Measurements from ENCODE around the gene MED16. TPM values are rescaled to one million over a fixed set of nuclear protein-coding genes. Genes with fewer than 3 reads are reported as not detected.

The MED16 gene, protein sequence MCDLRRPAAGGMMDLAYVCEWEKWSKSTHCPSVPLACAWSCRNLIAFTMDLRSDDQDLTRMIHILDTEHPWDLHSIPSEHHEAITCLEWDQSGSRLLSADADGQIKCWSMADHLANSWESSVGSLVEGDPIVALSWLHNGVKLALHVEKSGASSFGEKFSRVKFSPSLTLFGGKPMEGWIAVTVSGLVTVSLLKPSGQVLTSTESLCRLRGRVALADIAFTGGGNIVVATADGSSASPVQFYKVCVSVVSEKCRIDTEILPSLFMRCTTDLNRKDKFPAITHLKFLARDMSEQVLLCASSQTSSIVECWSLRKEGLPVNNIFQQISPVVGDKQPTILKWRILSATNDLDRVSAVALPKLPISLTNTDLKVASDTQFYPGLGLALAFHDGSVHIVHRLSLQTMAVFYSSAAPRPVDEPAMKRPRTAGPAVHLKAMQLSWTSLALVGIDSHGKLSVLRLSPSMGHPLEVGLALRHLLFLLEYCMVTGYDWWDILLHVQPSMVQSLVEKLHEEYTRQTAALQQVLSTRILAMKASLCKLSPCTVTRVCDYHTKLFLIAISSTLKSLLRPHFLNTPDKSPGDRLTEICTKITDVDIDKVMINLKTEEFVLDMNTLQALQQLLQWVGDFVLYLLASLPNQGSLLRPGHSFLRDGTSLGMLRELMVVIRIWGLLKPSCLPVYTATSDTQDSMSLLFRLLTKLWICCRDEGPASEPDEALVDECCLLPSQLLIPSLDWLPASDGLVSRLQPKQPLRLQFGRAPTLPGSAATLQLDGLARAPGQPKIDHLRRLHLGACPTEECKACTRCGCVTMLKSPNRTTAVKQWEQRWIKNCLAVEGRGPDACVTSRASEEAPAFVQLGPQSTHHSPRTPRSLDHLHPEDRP
- total RNA-seq: 10 to 100 TPM; 22.4 to 23.0 TPM

DNA sequence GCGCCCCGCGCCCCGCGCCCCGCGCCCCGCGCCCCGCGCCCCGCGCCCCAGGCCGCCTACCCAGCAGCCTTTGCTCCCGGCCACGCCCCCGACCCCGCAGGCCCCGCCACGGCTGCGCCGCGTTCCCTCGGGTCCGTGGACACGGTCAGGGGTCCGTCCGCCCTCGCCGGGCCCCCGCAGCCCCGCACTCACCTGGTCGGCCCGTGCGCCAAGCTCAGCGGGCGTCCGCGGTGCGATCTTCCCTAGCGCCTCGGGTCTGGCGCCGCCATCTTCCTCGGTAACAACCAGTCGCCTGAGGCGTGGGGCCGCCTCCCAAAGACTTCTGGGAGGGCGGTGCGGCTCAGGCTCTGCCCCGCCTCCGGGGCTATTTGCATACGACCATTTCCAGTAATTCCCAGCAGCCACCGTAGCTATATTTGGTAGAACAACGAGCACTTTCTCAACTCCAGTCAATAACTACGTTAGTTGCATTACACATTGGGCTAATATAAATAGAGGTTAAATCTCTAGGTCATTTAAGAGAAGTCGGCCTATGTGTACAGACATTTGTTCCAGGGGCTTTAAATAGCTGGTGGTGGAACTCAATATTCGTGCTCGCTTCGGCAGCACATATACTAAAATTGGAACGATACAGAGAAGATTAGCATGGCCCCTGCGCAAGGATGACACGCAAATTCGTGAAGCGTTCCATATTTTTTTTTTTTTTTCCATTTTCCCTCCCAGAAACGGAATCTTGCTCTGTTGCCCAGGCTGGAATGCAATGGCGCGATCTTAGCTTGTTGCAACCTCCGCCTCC, at the start of gene MED16, which contains the start of gene RNU6-9:
Gene MED16, minus strand, starts transcription at position 294 of the 796 bp plus-strand sequence. CDS start 2,056 bp downstream, outside the sequence.
Gene RNU6-9, plus strand, starts transcription at position 591 of the 796 bp plus-strand sequence.

DNA sequence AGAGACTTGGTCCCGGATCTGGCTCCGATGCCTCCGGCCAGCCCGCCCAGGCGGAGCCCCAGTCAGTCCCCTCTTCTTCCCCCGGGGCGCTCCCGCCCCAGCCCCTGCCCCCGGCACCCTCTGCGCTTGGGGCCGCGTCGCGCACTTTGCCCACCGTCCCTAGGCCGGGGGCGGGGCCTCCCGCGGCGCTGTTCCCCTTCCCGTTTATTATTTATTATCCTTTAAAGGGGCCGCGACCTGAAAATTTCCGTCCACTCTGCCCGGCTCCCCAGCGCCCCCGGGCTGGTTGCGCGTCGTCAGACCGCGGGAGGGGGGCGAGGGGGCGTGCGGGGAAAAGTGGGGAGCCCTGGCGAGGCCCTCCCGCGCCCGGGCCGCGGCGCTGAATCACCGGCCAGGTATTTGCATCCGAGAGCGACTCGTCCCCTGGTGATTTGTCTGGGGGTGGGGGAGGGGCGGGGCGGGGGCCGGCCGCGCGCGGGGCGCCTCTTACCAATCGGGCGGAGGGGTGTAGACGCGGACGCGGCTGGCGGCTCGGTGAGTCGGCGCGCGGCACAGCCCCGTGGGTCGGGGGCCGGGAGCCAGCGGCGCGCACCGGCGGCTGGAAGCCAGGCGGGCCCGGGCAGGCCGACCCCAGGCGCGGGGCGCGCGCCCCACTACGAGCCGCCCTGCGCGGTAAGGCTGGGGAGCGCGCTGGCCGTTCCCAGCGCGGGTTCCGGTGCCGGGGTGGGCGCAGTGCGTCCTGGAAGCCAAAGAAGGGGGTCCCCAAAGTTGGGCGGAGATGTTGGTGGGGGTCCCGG, 32.7 kb upstream of the MED16 start, which contains the start of gene ARID3A:
Gene ARID3A, plus strand, starts transcription at position 510 of the 797 bp plus-strand sequence. CDS start 3,494 bp downstream, outside the sequence.

DNA sequence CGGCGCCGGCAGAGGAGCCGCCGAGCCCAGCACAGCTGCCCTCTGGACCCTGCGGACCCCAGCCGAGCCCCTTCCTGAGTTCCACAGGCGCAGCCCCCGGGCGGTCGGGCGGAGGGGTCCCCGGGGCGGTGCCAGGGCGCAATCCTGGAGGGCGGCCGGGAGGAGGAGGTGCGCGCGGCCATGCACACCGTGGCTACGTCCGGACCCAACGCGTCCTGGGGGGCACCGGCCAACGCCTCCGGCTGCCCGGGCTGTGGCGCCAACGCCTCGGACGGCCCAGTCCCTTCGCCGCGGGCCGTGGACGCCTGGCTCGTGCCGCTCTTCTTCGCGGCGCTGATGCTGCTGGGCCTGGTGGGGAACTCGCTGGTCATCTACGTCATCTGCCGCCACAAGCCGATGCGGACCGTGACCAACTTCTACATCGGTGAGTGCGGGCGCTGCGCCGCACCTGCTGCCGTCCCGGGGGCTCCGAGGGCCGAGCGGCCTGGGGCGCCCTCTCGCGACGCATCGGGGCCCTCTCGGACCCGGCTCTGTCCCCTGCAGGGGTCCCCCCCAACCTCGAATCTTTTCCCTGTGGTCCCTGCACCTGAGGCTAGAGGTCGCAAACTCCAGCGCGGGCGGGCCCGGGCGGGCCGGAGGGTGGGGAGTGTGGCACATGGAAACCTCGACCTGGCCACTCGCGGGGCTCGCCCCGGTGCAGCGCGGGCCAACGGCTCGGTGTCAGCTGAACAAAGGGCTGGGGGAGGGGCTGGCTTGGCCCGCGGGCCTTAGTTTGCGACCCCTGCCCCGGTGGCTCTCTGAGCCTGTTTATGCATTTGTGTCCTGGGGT, 24.6 kb upstream of the MED16 start, which contains the start of gene KISS1R:
Gene KISS1R, plus strand, starts transcription at position 11 of the 829 bp plus-strand sequence. Its CDS starts 170 bp downstream, at position 181.

DNA sequence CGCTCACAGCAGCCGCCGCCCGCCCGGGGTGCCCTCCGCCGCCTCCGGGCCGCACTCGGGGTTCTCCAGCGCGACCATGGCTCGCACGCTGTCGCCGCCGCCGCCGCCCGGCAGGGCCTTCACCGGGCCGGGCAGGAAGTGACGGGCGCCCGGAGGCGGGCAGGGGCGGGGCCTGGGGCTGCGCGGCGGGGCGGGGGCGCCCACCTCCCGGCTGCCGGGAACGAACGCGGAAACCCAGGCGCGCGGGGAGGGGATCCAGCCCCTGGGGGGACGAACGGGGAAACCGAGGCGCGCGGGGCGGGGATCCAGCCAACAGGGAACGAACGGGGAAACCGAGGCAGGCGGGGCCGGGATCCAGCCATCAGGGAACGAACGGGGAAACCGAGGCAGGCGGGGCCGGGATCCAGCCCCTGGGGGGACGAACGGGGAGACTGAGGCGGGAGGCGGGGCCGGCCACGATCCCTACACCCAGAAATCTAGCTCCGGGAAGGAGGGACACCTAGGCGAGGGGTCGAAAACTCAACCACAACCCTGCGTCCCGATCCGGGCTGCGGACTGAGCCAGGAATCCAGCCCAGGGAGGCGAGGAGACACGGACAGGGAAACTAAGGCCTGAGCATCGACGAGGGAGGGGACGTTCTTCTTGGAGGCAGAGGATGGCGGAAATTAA, 20.2 kb upstream of the MED16 start, which contains the start of gene R3HDM4:
Gene R3HDM4, minus strand, starts transcription at position 140 of the 669 bp plus-strand sequence. Its CDS starts 62 bp downstream, at position 78.

DNA sequence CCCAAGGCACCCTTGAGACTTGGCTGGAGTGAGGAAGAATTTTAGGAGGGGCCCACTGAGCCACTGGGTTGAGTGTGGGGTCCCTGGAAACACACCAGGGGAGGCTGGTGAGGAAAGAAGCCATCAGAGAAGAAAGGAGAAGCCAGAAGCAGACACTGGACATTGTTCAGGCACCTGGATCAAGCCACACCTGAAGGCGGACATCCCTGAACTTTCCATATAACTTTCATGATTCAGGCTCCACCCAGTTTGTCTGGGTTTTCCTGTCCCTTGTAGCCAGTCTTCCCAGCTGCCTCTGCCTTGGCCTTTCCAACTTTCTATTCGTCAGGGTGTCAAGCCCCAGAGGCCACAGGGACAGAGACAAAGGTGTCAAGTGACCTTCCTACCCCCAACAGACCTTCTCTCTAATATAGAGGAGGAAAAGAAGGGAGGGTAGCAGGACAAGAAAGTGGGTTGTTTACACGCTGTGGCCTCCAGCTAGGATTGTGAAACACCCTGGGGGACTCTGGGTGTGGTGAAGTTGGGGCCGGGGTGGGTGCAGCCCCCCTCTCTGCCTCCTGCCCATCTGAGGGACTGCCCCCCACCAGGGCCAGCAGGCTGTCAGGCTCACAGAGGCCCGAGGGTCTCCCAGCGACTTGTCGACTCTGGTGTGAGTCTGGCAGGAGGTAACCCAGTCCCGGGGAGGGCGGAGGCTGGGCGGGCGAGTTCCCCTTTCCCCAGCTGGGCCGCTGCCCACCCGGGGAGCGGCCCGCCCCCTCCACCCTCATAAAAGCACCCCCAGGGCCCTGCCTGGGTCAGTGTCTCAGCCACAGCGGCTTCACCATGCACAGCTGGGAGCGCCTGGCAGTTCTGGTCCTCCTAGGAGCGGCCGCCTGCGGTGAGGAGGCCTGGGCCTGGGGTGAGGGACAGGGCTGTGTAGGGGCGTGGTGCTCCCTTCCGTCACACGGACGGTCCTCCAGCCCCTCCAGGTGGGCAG, 33.8 kb downstream of the MED16 start, which contains the start of gene CFD:
Gene CFD, plus strand, starts transcription at position 797 of the 976 bp plus-strand sequence. Its CDS starts 26 bp downstream, at position 823.

DNA sequence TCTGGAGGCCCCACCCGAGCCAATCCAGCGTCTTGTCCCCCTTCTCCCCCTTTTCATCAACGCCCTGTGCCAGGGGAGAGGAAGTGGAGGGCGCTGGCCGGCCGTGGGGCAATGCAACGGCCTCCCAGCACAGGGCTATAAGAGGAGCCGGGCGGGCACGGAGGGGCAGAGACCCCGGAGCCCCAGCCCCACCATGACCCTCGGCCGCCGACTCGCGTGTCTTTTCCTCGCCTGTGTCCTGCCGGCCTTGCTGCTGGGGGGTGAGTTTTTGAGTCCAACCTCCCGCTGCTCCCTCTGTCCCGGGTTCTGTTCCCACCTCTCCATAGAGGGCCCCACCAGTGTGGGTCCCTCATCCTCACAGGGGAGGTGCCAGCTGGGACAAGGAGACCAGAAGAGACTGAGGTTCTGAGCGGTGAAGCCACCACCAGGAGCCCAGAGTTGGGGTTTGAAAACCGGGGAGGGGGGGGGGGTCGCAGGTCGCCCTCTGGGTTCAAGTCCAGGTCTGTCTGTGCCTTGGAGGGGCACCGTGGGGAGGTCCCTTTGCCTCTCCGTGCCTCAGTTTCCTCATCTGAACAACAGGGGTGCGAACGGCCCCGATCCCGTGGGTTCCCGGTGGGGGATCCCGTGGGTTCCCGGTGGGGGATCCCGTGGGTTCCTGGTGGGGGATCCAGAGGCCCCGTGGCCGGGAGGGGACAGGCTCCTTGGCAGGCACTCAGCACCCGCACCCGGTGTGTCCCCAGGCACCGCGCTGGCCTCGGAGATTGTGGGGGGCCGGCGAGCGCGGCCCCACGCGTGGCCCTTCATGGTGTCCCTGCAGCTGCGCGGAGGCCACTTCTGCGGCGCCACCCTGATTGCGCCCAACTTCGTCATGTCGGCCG, 40.6 kb downstream of the MED16 start, which contains the start of gene ELANE:
Gene ELANE, plus strand, starts transcription at position 168 of the 878 bp plus-strand sequence. Its CDS starts 26 bp downstream, at position 194.

DNA sequence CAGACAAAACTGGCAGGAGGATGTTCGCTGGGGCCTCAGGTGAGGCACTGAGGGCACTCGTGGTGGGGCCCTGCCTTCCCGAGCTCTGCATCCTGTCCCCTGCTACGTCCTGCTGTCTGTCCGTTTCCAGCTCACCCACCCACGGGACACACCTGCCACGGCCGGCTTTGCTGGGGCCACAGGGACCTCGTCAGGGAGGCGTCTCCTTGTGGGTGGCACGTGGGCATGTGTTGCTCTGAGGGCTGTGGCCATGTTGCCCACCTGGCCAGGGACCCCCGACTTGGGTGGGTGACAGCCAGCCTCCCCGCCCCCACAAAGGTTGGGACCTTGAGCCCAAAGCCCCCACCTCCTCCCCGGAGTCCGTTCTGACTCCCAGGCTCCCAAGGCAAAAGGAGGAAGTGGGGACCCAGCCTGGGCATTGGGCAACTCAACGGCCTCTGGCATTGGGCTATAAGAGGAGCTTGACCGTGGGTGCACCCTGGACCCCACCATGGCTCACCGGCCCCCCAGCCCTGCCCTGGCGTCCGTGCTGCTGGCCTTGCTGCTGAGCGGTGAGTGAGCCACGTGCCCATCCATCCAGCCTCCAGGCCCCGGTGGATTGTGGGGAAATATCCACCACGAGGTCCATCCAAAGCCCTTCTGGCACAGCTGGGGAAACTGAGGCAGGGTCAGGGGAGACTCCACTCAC, 52.3 kb downstream of the MED16 start, which contains the start of gene PRTN3:
Gene PRTN3, plus strand, starts transcription at position 481 of the 688 bp plus-strand sequence. Its CDS starts 10 bp downstream, at position 491.

DNA sequence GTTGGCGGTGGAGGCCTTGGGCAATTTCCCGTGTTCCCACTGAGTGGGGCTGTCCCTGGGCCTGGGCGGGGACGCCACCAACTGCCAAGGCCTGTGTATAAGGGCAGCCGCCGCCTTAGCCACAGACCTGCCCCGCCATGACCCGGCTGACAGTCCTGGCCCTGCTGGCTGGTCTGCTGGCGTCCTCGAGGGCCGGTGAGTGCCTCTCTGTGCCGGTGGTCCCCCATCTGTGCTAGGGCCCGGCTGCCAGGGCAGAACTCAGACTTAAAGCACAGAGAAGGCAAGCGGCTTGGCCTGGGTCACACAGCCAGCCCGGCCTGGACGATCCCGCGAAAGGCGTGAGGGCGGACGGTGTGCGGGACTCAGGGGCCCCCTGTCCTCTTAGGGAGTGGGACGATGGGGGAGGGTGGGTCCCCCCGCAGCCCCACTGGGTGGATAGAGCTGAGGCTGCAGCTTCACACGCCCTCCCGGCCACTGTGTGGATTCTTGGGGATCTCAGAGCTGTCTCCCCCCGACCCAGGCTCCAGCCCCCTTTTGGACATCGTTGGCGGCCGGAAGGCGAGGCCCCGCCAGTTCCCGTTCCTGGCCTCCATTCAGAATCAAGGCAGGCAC, 65.2 kb downstream of the MED16 start, which contains the start of gene AZU1:
Gene AZU1, plus strand, starts transcription at position 128 of the 612 bp plus-strand sequence. Its CDS starts 10 bp downstream, at position 138.

DNA sequence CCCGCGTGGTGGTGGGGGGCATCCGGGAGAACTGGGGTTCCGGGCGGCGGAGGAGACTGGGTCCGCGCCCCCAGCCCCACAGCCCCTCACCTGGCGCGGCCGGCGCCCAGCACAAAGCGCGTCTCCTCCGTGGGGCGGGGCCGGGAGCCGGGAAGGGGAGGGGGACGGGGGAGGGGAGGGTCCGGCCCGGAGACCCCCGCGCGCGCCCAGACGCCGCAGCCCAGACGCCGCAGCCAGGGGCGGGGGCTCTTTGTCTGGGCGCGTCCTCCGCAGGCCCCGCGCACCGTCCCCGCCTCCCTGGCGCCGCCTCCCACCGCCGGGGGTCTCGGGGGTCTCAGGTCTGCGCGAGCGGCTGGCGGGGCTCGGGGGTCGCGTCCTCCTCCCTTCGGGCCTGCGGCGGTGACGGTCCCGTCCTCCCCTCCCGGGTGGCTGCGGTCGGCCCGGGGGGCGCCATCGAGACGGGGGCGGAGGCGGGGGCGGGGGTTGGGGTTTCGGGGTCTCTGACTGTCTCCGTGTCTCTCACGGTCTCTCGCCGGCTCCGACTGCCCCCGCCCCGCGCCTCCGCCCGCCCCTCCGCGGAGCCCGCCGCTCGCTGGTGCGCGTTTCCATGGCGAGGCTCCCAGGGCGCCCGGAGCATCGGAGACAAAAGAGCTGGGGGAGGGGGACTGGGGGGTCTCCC, 71.0 kb downstream of the MED16 start, which contains the start of gene PLPPR3:
Gene PLPPR3, minus strand, starts transcription at position 131 of the 679 bp plus-strand sequence. CDS start 396 bp downstream, outside the sequence.

Small RNAs within 50 kb of the gene (small RNA-seq; reads per million reads assigned to genes)
- 7.0 to 71.3 reads per million in 2 donors for gene RNU6-9

Other genes with a start within 250 kb of the MED16 start
- 10 to 100 TPM; 53.3 to 78.6 TPM for gene RNF126, start 230.0 kb downstream of the MED16 start, total RNA-seq
- 10 to 100 TPM; 18.6 to 54.0 TPM for gene FSTL3, start 216.8 kb downstream of the MED16 start, total RNA-seq
- not detected for gene PRSS57, start 197.7 kb downstream of the MED16 start, total RNA-seq
- gene PALM, start 184.3 kb downstream of the MED16 start, total RNA-seq: 10 to 100 TPM in 1 of 2 donors, 1 to 10 TPM in 1; 6.0 to 10.3 TPM
- not detected for gene MISP, start 142.1 kb downstream of the MED16 start, total RNA-seq
- 100 to 1,000 TPM; 124 to 198 TPM for gene PTBP1, start 95.7 kb downstream of the MED16 start, total RNA-seq
- gene PLPPR3, start 71.2 kb downstream of the MED16 start, total RNA-seq: under 1 TPM in 1 of 2 donors, not detected in 1; 0.33 TPM
- not detected for gene AZU1, start 65.3 kb downstream of the MED16 start, total RNA-seq
- gene PRTN3, start 52.2 kb downstream of the MED16 start, total RNA-seq: not detected
- not detected for gene ELANE, start 40.9 kb downstream of the MED16 start, total RNA-seq
- gene CFD, start 33.5 kb downstream of the MED16 start, total RNA-seq: under 1 TPM in 1 of 2 donors, not detected in 1; 1.00 TPM
- gene RNU6-9, start 297 bp upstream of the MED16 start, total RNA-seq: not detected
- 10 to 100 TPM; 20.6 to 23.3 TPM for gene R3HDM4, start 20.0 kb upstream of the MED16 start, total RNA-seq
- not detected for gene KISS1R, start 24.1 kb upstream of the MED16 start, total RNA-seq
- gene ARID3A, start 32.8 kb upstream of the MED16 start, total RNA-seq: 10 to 100 TPM; 11.0 to 12.0 TPM
- 10 to 100 TPM; 60.6 to 65.3 TPM for gene WDR18, start 91.2 kb upstream of the MED16 start, total RNA-seq
- under 1 TPM in 1 of 2 donors, not detected in 1; under 0.01 TPM for gene GRIN3B, start 107.2 kb upstream of the MED16 start, total RNA-seq
- 100 to 1,000 TPM; 109 to 124 TPM for gene TMEM259, start 127.9 kb upstream of the MED16 start, total RNA-seq
- gene RNU6-2, start 128.3 kb upstream of the MED16 start, total RNA-seq: not detected
- gene CNN2, start 133.4 kb upstream of the MED16 start, total RNA-seq: 10 to 100 TPM; 22.0 to 48.6 TPM
- 10 to 100 TPM in 1 of 2 donors, 1 to 10 TPM in 1; 9.0 to 14.8 TPM for gene ABCA7, start 146.9 kb upstream of the MED16 start, total RNA-seq
- 1 to 10 TPM in 1 of 2 donors, under 1 TPM in 1; 0.69 to 4.0 TPM for gene ARHGAP45, start 174.0 kb upstream of the MED16 start, total RNA-seq
- 100 to 1,000 TPM in 1 of 2 donors, 10 to 100 TPM in 1; 69.2 to 110 TPM for gene POLR2E, start 202.2 kb upstream of the MED16 start, total RNA-seq
- gene GPX4, start 210.8 kb upstream of the MED16 start, total RNA-seq: 100 to 1,000 TPM; 109 to 195 TPM